Keratinocyte (primary cell): Measurements from ENCODE around the gene SPACA1. TPM values are rescaled to one million over a fixed set of nuclear protein-coding genes. Genes with fewer than 3 reads are reported as not detected.

Experiments
- DNase-seq: peaks from one replicate; pipeline ENCODE4 v3.0.0-alpha.2; 2011; ENCODE audit warnings: low read depth, missing footprints, low spot score
- FAIRE-seq: peaks from 2 replicates; lab custom pipeline; 2011; peaks lifted over from hg19 to GRCh38; lab: Jason Lieb, UNC
- H2AFZ ChIP-seq: 2 replicates; pipeline ENCODE4 v1.6.0; 2012; ENCODE audit warnings: low read length, control low read depth, inconsistent platforms; ENCODE audit not compliant: control insufficient read depth
- H3K27ac ChIP-seq: 2 replicates; pipeline ENCODE4 v1.5.1; 2011; ENCODE audit warnings: low read length; ENCODE audit not compliant: control insufficient read depth, insufficient read depth
- H3K27me3 ChIP-seq: 3 replicates; pipeline ENCODE4 v1.6.0; 2011; ENCODE audit warnings: low read length; ENCODE audit not compliant: control insufficient read depth, insufficient read depth; ENCODE audit errors: extremely low read depth
- H3K36me3 ChIP-seq, 2 experiments: 2 replicates in 1 of 2; 3 replicates in 1 of 2; pipeline ENCODE4 v1.5.1; 2011; ENCODE audit warnings: low read length in 2 of 2, mild to moderate bottlenecking in 1 of 2; ENCODE audit not compliant: control insufficient read depth in 2 of 2, insufficient read depth in 2 of 2; ENCODE audit errors: extremely low read depth in 1 of 2
- H3K4me1 ChIP-seq: 3 replicates; pipeline ENCODE4 v1.5.1; 2011; ENCODE audit warnings: low read length; ENCODE audit not compliant: control insufficient read depth, insufficient read depth; ENCODE audit errors: extremely low read depth
- H3K4me2 ChIP-seq: 3 replicates; pipeline ENCODE4 v1.6.0; 2011; ENCODE audit warnings: low read depth, low read length; ENCODE audit not compliant: control insufficient read depth, insufficient read depth; ENCODE audit errors: extremely low read depth
- H3K4me3 ChIP-seq, 3 experiments: fragments of 200-600 bp in 1 of 3; sonication (generic) in 1 of 3; 2 replicates in 2 of 3; 3 replicates in 1 of 3; pipeline ENCODE4 v1.5.1; 2011 to 2016; ENCODE audit warnings: low read length in 3 of 3, mild to moderate bottlenecking in 3 of 3, control low read depth in 2 of 3, inconsistent platforms in 1 of 3, low read depth in 1 of 3, mixed read lengths in 1 of 3, mixed run types in 1 of 3, moderate library complexity in 1 of 3; ENCODE audit not compliant: control insufficient read depth in 2 of 3, insufficient read depth in 2 of 3; ENCODE audit errors: extremely low read depth in 1 of 3
- H3K79me2 ChIP-seq: 2 replicates; pipeline ENCODE4 v1.6.0; 2012; ENCODE audit warnings: low read length; ENCODE audit not compliant: control insufficient read depth, insufficient read depth
- H3K9ac ChIP-seq: 3 replicates; pipeline ENCODE4 v1.6.0; 2011; ENCODE audit warnings: low read length; ENCODE audit not compliant: control insufficient read depth, insufficient read depth; ENCODE audit errors: extremely low read depth
- H3K9me1 ChIP-seq: 3 replicates; pipeline ENCODE4 v1.6.0; 2011; ENCODE audit warnings: low read length; ENCODE audit not compliant: control insufficient read depth, insufficient read depth; ENCODE audit errors: extremely low read depth
- H3K9me3 ChIP-seq: 2 replicates; pipeline ENCODE4 v1.5.1; 2012; ENCODE audit warnings: low read depth, low read length; ENCODE audit not compliant: control insufficient read depth
- H4K20me1 ChIP-seq: 3 replicates; pipeline ENCODE4 v1.6.0; 2011; ENCODE audit warnings: low read length; ENCODE audit not compliant: control insufficient read depth, insufficient read depth; ENCODE audit errors: extremely low read depth
- EZH2 ChIP-seq: IDR thresholded peaks from one replicate; pipeline ENCODE4 v1.6.1; 2012; ENCODE audit warnings: inconsistent platforms, mild to moderate bottlenecking, low read length, moderate library complexity
- dilution Hi-C: fragments of 300-500 bp; cut with MboI; formaldehyde crosslinking; loops from one replicate; pipeline ENCODE4 v1.7.0; 2020; ENCODE audit warnings: low sequenced_read_pairs; ENCODE audit not compliant: extremely low pct_ligation_motif_present
- polyA plus RNA-seq, 5 experiments: library from polyadenylated mRNA; depleted of rRNA in 3 of 5; stranded (reverse) in 3 of 5; stranded (forward) in 1 of 5; unstranded in 1 of 5; fragments of >200 nt; gene quantifications; 1 replicate in 1 of 5; 2 replicates in 3 of 5; 3 replicates in 1 of 5; pipeline versions ENCODE4 v1.2.1 to v1.2.3, GENCODE V29; 2011 to 2012; ENCODE audit warnings: missing spikeins in 2 of 5, low read depth in 1 of 5, low replicate concordance in 1 of 5
- TF ChIP-seq, protein P1 (sequence below), 3 experiments: IDR thresholded peaks in 1 of 3; conservative IDR thresholded peaks in 1 of 3; optimal IDR thresholded peaks in 1 of 3; 2 replicates in 2 of 3; 3 replicates in 1 of 3; pipeline versions ENCODE3 to v1.5.1; 2011; ENCODE audit warnings: low read length in 3 of 3, mild to moderate bottlenecking in 3 of 3, moderate library complexity in 2 of 3, control low read depth in 1 of 3, inconsistent platforms in 1 of 3; ENCODE audit not compliant: insufficient read depth in 2 of 3; ENCODE audit errors: extremely low read depth in 1 of 3

SPACA1 gene
- polyA plus RNA-seq, 1 donor (not counting 4 experiments of a cell fraction or from before 2014, with no cell fraction given), result not detected

DNA sequence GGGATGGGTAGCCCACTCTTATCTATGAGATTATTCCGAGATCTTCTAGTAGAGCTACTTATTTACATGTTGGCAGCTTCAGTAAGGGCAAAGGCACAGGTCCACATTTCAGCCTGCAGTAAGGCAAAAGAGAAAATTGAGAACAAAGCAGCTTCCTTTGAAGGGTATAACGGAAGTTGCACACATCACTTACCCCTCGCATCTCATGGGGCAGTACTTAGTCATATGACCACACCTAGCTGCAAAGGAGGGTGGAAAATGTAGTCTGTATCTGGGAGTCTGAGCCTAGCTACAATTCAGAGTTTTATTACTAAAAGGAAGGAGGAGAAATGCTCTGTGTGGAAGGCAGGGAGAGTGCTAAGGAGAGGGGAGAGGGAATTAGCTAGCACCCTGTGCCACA, 29.7 kb downstream of the SPACA1 start:
- no peak overlapping the region for H3K27ac ChIP-seq
- dilution Hi-C loops, result no loop called here
- H3K36me3 ChIP-seq, result no peaks in the 10 kb centered on the region
- H3K4me1 ChIP-seq, result no peaks in the 10 kb centered on the region
- FAIRE-seq, result no peak
- no peaks in the 10 kb centered on the region for H4K20me1 ChIP-seq
- H3K4me3 ChIP-seq, result no peak overlapping the region
- H3K27me3 ChIP-seq, result no peaks in the 10 kb centered on the region
- H3K9ac ChIP-seq, result no peak overlapping the region
- no peak for DNase-seq
- no peaks in the 10 kb centered on the region for H3K9me3 ChIP-seq
- H3K4me2 ChIP-seq, result no peak overlapping the region
- TF ChIP-seq EZH2, result no peak
- TF ChIP-seq, protein P1, sequence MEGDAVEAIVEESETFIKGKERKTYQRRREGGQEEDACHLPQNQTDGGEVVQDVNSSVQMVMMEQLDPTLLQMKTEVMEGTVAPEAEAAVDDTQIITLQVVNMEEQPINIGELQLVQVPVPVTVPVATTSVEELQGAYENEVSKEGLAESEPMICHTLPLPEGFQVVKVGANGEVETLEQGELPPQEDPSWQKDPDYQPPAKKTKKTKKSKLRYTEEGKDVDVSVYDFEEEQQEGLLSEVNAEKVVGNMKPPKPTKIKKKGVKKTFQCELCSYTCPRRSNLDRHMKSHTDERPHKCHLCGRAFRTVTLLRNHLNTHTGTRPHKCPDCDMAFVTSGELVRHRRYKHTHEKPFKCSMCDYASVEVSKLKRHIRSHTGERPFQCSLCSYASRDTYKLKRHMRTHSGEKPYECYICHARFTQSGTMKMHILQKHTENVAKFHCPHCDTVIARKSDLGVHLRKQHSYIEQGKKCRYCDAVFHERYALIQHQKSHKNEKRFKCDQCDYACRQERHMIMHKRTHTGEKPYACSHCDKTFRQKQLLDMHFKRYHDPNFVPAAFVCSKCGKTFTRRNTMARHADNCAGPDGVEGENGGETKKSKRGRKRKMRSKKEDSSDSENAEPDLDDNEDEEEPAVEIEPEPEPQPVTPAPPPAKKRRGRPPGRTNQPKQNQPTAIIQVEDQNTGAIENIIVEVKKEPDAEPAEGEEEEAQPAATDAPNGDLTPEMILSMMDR (optimal IDR thresholded peaks at IDR 0.05 in 1 of 3, IDR thresholded peaks at IDR 0.05 in 1 of 3, conservative IDR thresholded peaks at IDR 0.05 in 1 of 3; ENCODE audit: extremely low read depth in 1 of 3, insufficient read depth in 2 of 3, low read length in 3 of 3), result no peak
- H2AFZ ChIP-seq, result no peak overlapping the region
- H3K9me1 ChIP-seq, result no peaks in the 10 kb centered on the region
- no peaks in the 10 kb centered on the region for H3K79me2 ChIP-seq

DNA sequence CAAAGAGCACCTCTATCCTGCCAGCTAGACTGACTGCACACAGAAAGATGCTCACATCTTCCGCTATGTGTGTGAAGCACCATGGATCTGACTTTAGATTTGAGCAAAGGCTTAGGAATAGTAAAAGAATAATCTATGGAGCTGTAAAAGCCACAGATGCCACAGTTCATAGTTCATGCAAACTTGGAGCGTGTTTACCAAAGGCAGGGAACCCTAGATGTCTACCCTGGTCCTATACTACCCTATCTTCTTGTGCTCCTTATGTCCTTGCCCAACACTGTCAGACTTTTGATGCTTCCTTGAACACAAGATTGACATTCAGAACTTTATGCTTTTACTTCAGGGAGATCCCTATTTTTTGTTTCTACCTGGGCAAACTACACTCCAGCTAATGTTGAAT, 39.2 kb downstream of the SPACA1 start:
- DNase-seq (no peak), FAIRE-seq (no peak)
- H3K4me2 ChIP-seq, result no peak overlapping the region
- no peak overlapping the region for H3K27ac ChIP-seq
- no peak overlapping the region for H3K4me3 ChIP-seq
- H3K27me3 ChIP-seq, result no peaks in the 10 kb centered on the region
- H4K20me1 ChIP-seq, result no peaks in the 10 kb centered on the region
- no peaks in the 10 kb centered on the region for H3K79me2 ChIP-seq
- no peak overlapping the region for H3K9ac ChIP-seq
- H3K9me1 ChIP-seq, result no peaks in the 10 kb centered on the region
- no peak for TF ChIP-seq EZH2
- TF ChIP-seq, protein P1 (optimal IDR thresholded peaks at IDR 0.05 in 1 of 3, IDR thresholded peaks at IDR 0.05 in 1 of 3, conservative IDR thresholded peaks at IDR 0.05 in 1 of 3; ENCODE audit: extremely low read depth in 1 of 3, insufficient read depth in 2 of 3, low read length in 3 of 3), result no peak
- no peaks in the 10 kb centered on the region for H3K36me3 ChIP-seq
- no peak overlapping the region for H2AFZ ChIP-seq
- no peaks in the 10 kb centered on the region for H3K9me3 ChIP-seq
- dilution Hi-C loops, result no loop called here
- no peaks in the 10 kb centered on the region for H3K4me1 ChIP-seq
